Keratinocyte (primary cell): ENCODE measurements around the gene CD2. TPM values are rescaled to one million over a fixed set of nuclear protein-coding genes. Genes with fewer than 3 reads are reported as not detected.

Experiments
- DNase-seq: peaks from one replicate; pipeline ENCODE4 v3.0.0-alpha.2; 2011; ENCODE audit warnings: low read depth, missing footprints, low spot score
- FAIRE-seq: peaks from 2 replicates; lab custom pipeline; 2011; peaks lifted over from hg19 to GRCh38; lab: Jason Lieb, UNC
- H2AFZ ChIP-seq: 2 replicates; pipeline ENCODE4 v1.6.0; 2012; ENCODE audit warnings: low read length, control low read depth, inconsistent platforms; ENCODE audit not compliant: control insufficient read depth
- H3K27ac ChIP-seq: 2 replicates; pipeline ENCODE4 v1.5.1; 2011; ENCODE audit warnings: low read length; ENCODE audit not compliant: control insufficient read depth, insufficient read depth
- H3K27me3 ChIP-seq: 3 replicates; pipeline ENCODE4 v1.6.0; 2011; ENCODE audit warnings: low read length; ENCODE audit not compliant: control insufficient read depth, insufficient read depth; ENCODE audit errors: extremely low read depth
- H3K36me3 ChIP-seq, 2 experiments: 2 replicates in 1 of 2; 3 replicates in 1 of 2; pipeline ENCODE4 v1.5.1; 2011; ENCODE audit warnings: low read length in 2 of 2, mild to moderate bottlenecking in 1 of 2; ENCODE audit not compliant: control insufficient read depth in 2 of 2, insufficient read depth in 2 of 2; ENCODE audit errors: extremely low read depth in 1 of 2
- H3K4me1 ChIP-seq: 3 replicates; pipeline ENCODE4 v1.5.1; 2011; ENCODE audit warnings: low read length; ENCODE audit not compliant: control insufficient read depth, insufficient read depth; ENCODE audit errors: extremely low read depth
- H3K4me2 ChIP-seq: 3 replicates; pipeline ENCODE4 v1.6.0; 2011; ENCODE audit warnings: low read depth, low read length; ENCODE audit not compliant: control insufficient read depth, insufficient read depth; ENCODE audit errors: extremely low read depth
- H3K4me3 ChIP-seq, 3 experiments: fragments of 200-600 bp in 1 of 3; sonication (generic) in 1 of 3; 2 replicates in 2 of 3; 3 replicates in 1 of 3; pipeline ENCODE4 v1.5.1; 2011 to 2016; ENCODE audit warnings: low read length in 3 of 3, mild to moderate bottlenecking in 3 of 3, control low read depth in 2 of 3, inconsistent platforms in 1 of 3, low read depth in 1 of 3, mixed read lengths in 1 of 3, mixed run types in 1 of 3, moderate library complexity in 1 of 3; ENCODE audit not compliant: control insufficient read depth in 2 of 3, insufficient read depth in 2 of 3; ENCODE audit errors: extremely low read depth in 1 of 3
- H3K79me2 ChIP-seq: 2 replicates; pipeline ENCODE4 v1.6.0; 2012; ENCODE audit warnings: low read length; ENCODE audit not compliant: control insufficient read depth, insufficient read depth
- H3K9ac ChIP-seq: 3 replicates; pipeline ENCODE4 v1.6.0; 2011; ENCODE audit warnings: low read length; ENCODE audit not compliant: control insufficient read depth, insufficient read depth; ENCODE audit errors: extremely low read depth
- H3K9me1 ChIP-seq: 3 replicates; pipeline ENCODE4 v1.6.0; 2011; ENCODE audit warnings: low read length; ENCODE audit not compliant: control insufficient read depth, insufficient read depth; ENCODE audit errors: extremely low read depth
- H3K9me3 ChIP-seq: 2 replicates; pipeline ENCODE4 v1.5.1; 2012; ENCODE audit warnings: low read depth, low read length; ENCODE audit not compliant: control insufficient read depth
- H4K20me1 ChIP-seq: 3 replicates; pipeline ENCODE4 v1.6.0; 2011; ENCODE audit warnings: low read length; ENCODE audit not compliant: control insufficient read depth, insufficient read depth; ENCODE audit errors: extremely low read depth
- EZH2 ChIP-seq: IDR thresholded peaks from one replicate; pipeline ENCODE4 v1.6.1; 2012; ENCODE audit warnings: inconsistent platforms, mild to moderate bottlenecking, low read length, moderate library complexity
- dilution Hi-C: fragments of 300-500 bp; cut with MboI; formaldehyde crosslinking; loops from one replicate; pipeline ENCODE4 v1.7.0; 2020; ENCODE audit warnings: low sequenced_read_pairs; ENCODE audit not compliant: extremely low pct_ligation_motif_present
- polyA plus RNA-seq, 5 experiments: library from polyadenylated mRNA; depleted of rRNA in 3 of 5; stranded (reverse) in 3 of 5; stranded (forward) in 1 of 5; unstranded in 1 of 5; fragments of >200 nt; gene quantifications; 1 replicate in 1 of 5; 2 replicates in 3 of 5; 3 replicates in 1 of 5; pipeline versions ENCODE4 v1.2.1 to v1.2.3, GENCODE V29; 2011 to 2012; ENCODE audit warnings: missing spikeins in 2 of 5, low read depth in 1 of 5, low replicate concordance in 1 of 5
- TF ChIP-seq, protein P1 (sequence below), 3 experiments: IDR thresholded peaks in 1 of 3; conservative IDR thresholded peaks in 1 of 3; optimal IDR thresholded peaks in 1 of 3; 2 replicates in 2 of 3; 3 replicates in 1 of 3; pipeline versions ENCODE3 to v1.5.1; 2011; ENCODE audit warnings: low read length in 3 of 3, mild to moderate bottlenecking in 3 of 3, moderate library complexity in 2 of 3, control low read depth in 1 of 3, inconsistent platforms in 1 of 3; ENCODE audit not compliant: insufficient read depth in 2 of 3; ENCODE audit errors: extremely low read depth in 1 of 3

The CD2 gene
- polyA plus RNA-seq, 1 donor (not counting 4 experiments of a cell fraction or from before 2014, with no cell fraction given), result not detected

- no peaks in the 10 kb centered on the region for H3K36me3 ChIP-seq
- H3K9ac ChIP-seq, result no peak overlapping the region
- H3K4me1 ChIP-seq, result peaks cover 6% of the 10 kb centered on the region
- DNase-seq, result no peak
- dilution Hi-C loops, result no loop called here
- no peaks in the 10 kb centered on the region for H4K20me1 ChIP-seq
- H2AFZ ChIP-seq, result no peak overlapping the region
- no peak overlapping the region for H3K4me3 ChIP-seq
- H3K9me3 ChIP-seq, result peaks cover 2% of the 10 kb centered on the region
- TF ChIP-seq EZH2, result no peak
- TF ChIP-seq, protein P1, sequence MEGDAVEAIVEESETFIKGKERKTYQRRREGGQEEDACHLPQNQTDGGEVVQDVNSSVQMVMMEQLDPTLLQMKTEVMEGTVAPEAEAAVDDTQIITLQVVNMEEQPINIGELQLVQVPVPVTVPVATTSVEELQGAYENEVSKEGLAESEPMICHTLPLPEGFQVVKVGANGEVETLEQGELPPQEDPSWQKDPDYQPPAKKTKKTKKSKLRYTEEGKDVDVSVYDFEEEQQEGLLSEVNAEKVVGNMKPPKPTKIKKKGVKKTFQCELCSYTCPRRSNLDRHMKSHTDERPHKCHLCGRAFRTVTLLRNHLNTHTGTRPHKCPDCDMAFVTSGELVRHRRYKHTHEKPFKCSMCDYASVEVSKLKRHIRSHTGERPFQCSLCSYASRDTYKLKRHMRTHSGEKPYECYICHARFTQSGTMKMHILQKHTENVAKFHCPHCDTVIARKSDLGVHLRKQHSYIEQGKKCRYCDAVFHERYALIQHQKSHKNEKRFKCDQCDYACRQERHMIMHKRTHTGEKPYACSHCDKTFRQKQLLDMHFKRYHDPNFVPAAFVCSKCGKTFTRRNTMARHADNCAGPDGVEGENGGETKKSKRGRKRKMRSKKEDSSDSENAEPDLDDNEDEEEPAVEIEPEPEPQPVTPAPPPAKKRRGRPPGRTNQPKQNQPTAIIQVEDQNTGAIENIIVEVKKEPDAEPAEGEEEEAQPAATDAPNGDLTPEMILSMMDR (optimal IDR thresholded peaks at IDR 0.05 in 1 of 3, IDR thresholded peaks at IDR 0.05 in 1 of 3, conservative IDR thresholded peaks at IDR 0.05 in 1 of 3; ENCODE audit: extremely low read depth in 1 of 3, insufficient read depth in 2 of 3, low read length in 3 of 3), result no peak
- no peak for FAIRE-seq
- no peak overlapping the region for H3K4me2 ChIP-seq
- H3K27ac ChIP-seq, result no peak overlapping the region
- H3K9me1 ChIP-seq, result no peaks in the 10 kb centered on the region
- H3K27me3 ChIP-seq, result no peaks in the 10 kb centered on the region
- no peaks in the 10 kb centered on the region for H3K79me2 ChIP-seq
Measured at GRCh38 chr1:116768416-116769103, 14.3 kb downstream of the CD2 start.

- no peak for FAIRE-seq
- H3K9ac ChIP-seq, result no peak overlapping the region
- H3K27me3 ChIP-seq, result no peaks in the 10 kb centered on the region
- no peak overlapping the region for H3K4me2 ChIP-seq
- H3K9me3 ChIP-seq, result peaks cover 2% of the 10 kb centered on the region
- no peak for DNase-seq
- H3K4me3 ChIP-seq, result no peak overlapping the region
- H3K79me2 ChIP-seq, result no peaks in the 10 kb centered on the region
- no peaks in the 10 kb centered on the region for H3K36me3 ChIP-seq
- no peak overlapping the region for H3K27ac ChIP-seq
- H3K9me1 ChIP-seq, result no peaks in the 10 kb centered on the region
- dilution Hi-C loops, result no loop called here
- TF ChIP-seq, protein P1 (optimal IDR thresholded peaks at IDR 0.05 in 1 of 3, IDR thresholded peaks at IDR 0.05 in 1 of 3, conservative IDR thresholded peaks at IDR 0.05 in 1 of 3; ENCODE audit: extremely low read depth in 1 of 3, insufficient read depth in 2 of 3, low read length in 3 of 3), result no peak
- no peak for TF ChIP-seq EZH2
- no peak overlapping the region for H2AFZ ChIP-seq
- H4K20me1 ChIP-seq, result no peaks in the 10 kb centered on the region
- peaks cover 6% of the 10 kb centered on the region for H3K4me1 ChIP-seq
Measured at GRCh38 chr1:116769104-116769452, 14.8 kb downstream of the CD2 start.
